Activated B cell treated with CpG ODN at 0.5 μM for 24 hours (primary cell): ENCODE results near the gene ECEL1. TPM values are rescaled to one million over a fixed set of nuclear protein-coding genes. Genes with fewer than 3 reads are reported as not detected.

Source experiments
- ATAC-seq: fragments of 200-7000 bp; cut with Tn5 transposase; one replicate; pipeline ENCODE4 v1.10.0; 2021; ENCODE audit warnings: low read depth, mild to moderate bottlenecking, moderate library complexity
- CTCF ChIA-PET: fragments of 350-600 bp; sonication (Branson Sonifier 250); formaldehyde crosslinking; loops from one replicate; lab custom pipeline; 2021; ENCODE audit warnings: antibody characterized with exemption; lab: Charles Lee
- POLR2A ChIA-PET: fragments of 350-600 bp; sonication (Branson Sonifier 250); formaldehyde crosslinking; loops from one replicate; lab custom pipeline; 2021; ENCODE audit warnings: antibody characterized with exemption; lab: Charles Lee
- DNase-seq: peaks from one replicate; pipeline ENCODE4 v3.0.0; 2022
- H3K27ac Mint-ChIP-seq: one replicate; pipeline ENCODE4 v1.8.0; 2020; ENCODE audit warnings: mixed read lengths
- H3K27me3 Mint-ChIP-seq: one replicate; pipeline ENCODE4 v1.8.0; 2021; ENCODE audit warnings: mixed read lengths
- H3K36me3 Mint-ChIP-seq: one replicate; pipeline ENCODE4 v1.8.0; 2021; ENCODE audit warnings: low read depth, mixed read lengths
- H3K4me1 Mint-ChIP-seq: one replicate; pipeline ENCODE4 v1.8.0; 2021; ENCODE audit warnings: mixed read lengths
- H3K4me3 Mint-ChIP-seq: one replicate; pipeline ENCODE4 v1.8.0; 2020; ENCODE audit warnings: mild to moderate bottlenecking, mixed read lengths
- H3K9me3 Mint-ChIP-seq: one replicate; pipeline ENCODE4 v1.8.0; 2020; ENCODE audit warnings: mixed read lengths
- CTCF ChIP-seq: fragments of 200-600 bp; IDR thresholded peaks from one replicate; pipeline ENCODE4 v1.8.0; 2022; ENCODE audit warnings: antibody characterized with exemption, mild to moderate bottlenecking
- intact Hi-C: fragments of 100-400 bp; cut with micrococcal nuclease; formaldehyde crosslinking; loops from one replicate; pipeline ENCODE4 v1.15.1; 2024
- total RNA-seq: library from RNA; stranded (reverse); gene quantifications from 2 replicates; pipeline ENCODE4 v1.2.3, GENCODE V29; 2022

ECEL1 gene
- total RNA-seq, 1 donor from 2014 or later, result not detected

DNA sequence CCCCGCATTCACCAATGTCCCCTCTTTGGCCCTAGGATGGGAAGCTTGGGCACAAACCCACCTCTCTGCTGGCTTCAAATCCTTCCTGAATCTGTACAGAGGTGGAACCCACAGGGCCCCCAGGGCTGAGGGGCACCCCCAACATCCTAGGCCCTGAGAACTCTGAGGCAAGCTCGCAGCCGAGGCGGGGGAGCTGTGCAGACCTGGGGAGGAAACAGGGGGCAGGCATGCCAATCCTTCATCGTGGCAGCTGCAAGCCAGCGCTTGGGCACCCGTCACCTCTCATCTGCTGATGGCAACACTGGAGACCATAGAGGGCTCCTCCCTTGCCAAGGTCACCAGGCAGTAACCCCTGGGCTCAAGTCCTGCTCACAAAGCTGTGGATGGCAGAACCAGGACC is 10.8 kb downstream of the ECEL1 start:
- H3K4me1 Mint-ChIP-seq, result no peaks in the 10 kb centered on the region
- no peak for TF ChIP-seq CTCF
- ATAC-seq, result no peak
- ChIA-PET POLR2A (no interaction called here), CTCF (no interaction called here)
- no peak overlapping the region for H3K4me3 Mint-ChIP-seq
- no peak overlapping the region for H3K27ac Mint-ChIP-seq
- peak; percentile 13 for DNase-seq
- intact Hi-C loops, result no loop called here
- peaks cover 19% of the 10 kb centered on the region for H3K27me3 Mint-ChIP-seq
- H3K36me3 Mint-ChIP-seq, result no peaks in the 10 kb centered on the region
- H3K9me3 Mint-ChIP-seq, result peaks cover 13% of the 10 kb centered on the region

GRCh38 chr2:232476045-232476444 is 11.6 kb downstream of the ECEL1 start:
- ChIA-PET CTCF (interaction anchor here (0.6 kb wide), 1 partner anchor 600 kb away, joined by 3 read pairs; no protein-coding TSS in a partner anchor), POLR2A (no interaction called here)

DNA sequence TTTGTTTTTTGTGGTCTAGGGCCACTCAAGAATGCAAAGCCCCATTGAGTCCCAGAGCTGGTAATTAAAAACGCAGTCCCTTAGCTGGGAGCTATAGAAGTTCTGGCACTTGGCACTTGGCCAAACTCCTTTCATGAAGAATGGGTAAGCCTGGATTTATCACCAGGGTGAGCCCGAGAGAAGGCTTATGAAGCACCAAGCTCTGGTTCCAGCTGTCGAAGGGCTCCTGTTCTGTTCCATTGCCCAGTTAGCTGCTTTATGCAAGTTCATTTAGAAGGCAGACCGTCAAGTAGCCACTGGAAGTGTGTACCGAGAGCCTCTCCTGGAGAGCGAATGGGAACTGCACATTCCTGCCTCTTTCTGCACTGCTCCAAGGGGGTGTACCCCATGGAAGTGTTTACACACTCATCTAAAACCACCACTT is 14.2 kb downstream of the ECEL1 start:
- no peak for ATAC-seq
- TF ChIP-seq CTCF, result no peak
- H3K9me3 Mint-ChIP-seq, result peaks cover 18% of the 10 kb centered on the region
- H3K4me1 Mint-ChIP-seq, result no peaks in the 10 kb centered on the region
- intact Hi-C loops, result no loop called here
- peaks cover 22% of the 10 kb centered on the region for H3K27me3 Mint-ChIP-seq
- POLR2A ChIA-PET, result no interaction called here
- no peaks in the 10 kb centered on the region for H3K36me3 Mint-ChIP-seq
- no peak overlapping the region for H3K4me3 Mint-ChIP-seq
- H3K27ac Mint-ChIP-seq, result no peak overlapping the region
- CTCF ChIA-PET, result no interaction called here
- no peak for DNase-seq

More at GRCh38 chr2:232476045-232476444, 11.6 kb downstream of the ECEL1 start:
- DNase-seq (no peak), ATAC-seq (no peak)
- peaks cover 22% of the 10 kb centered on the region for H3K27me3 Mint-ChIP-seq
- H3K4me1 Mint-ChIP-seq, result no peaks in the 10 kb centered on the region
- H3K4me3 Mint-ChIP-seq, result no peak overlapping the region
- intact Hi-C loops, result no loop called here
- no peak overlapping the region for H3K27ac Mint-ChIP-seq
- no peak for TF ChIP-seq CTCF
- no peaks in the 10 kb centered on the region for H3K36me3 Mint-ChIP-seq
- peaks cover 18% of the 10 kb centered on the region for H3K9me3 Mint-ChIP-seq

GRCh38 chr2:232466221-232466620 is 21.4 kb downstream of the ECEL1 start:
- POLR2A ChIA-PET, result no interaction called here
- no peak overlapping the region for H3K4me3 Mint-ChIP-seq
- no peak for TF ChIP-seq CTCF
- CTCF ChIA-PET, result no interaction called here
- intact Hi-C loops, result no loop called here
- no peaks in the 10 kb centered on the region for H3K27me3 Mint-ChIP-seq
- H3K36me3 Mint-ChIP-seq, result no peaks in the 10 kb centered on the region
- H3K4me1 Mint-ChIP-seq, result peaks cover 11% of the 10 kb centered on the region
- no peak for ATAC-seq
- no peaks in the 10 kb centered on the region for H3K9me3 Mint-ChIP-seq
- no peak for DNase-seq
- no peak overlapping the region for H3K27ac Mint-ChIP-seq

DNA sequence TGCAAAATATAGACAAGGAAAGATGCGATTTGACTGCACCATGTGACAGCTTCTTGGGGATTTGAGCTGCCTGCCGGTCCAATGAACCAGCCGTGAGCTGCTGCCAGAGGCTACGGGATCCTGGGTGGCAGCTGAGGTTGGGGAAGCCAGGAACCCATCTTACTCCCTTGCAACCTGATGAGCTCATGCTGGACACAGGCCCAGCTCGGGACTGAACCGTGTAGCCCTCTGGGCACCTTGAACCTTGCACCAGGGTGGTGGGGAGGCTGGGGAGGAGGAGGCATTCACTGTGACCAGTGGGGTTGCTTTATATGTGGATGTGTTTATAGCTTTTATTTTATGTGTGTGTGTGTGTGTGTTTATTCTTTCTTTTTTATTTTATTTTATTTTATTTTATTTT is 22.6 kb downstream of the ECEL1 start:
- POLR2A ChIA-PET, result no interaction called here
- Mint-ChIP-seq H3K36me3 (no peaks in the 10 kb centered on the region), H3K4me1 (peaks cover 11% of the 10 kb centered on the region), H3K27ac (no peak overlapping the region), H3K9me3 (no peaks in the 10 kb centered on the region), H3K27me3 (peaks cover 3% of the 10 kb centered on the region), H3K4me3 (no peak overlapping the region)
- CTCF ChIA-PET, result no interaction called here
- intact Hi-C loops, result no loop called here
- no peak for TF ChIP-seq CTCF
- no peak for ATAC-seq
- DNase-seq, result no peak
